ENCODE data around the gene GPR18. TPM values are rescaled to one million over a fixed set of nuclear protein-coding genes. Genes with fewer than 3 reads are reported as not detected.

Gene GPR18
- total RNA-seq, 2 experiments from 2014 or later: 16.9 to 17.6 TPM

DNA sequence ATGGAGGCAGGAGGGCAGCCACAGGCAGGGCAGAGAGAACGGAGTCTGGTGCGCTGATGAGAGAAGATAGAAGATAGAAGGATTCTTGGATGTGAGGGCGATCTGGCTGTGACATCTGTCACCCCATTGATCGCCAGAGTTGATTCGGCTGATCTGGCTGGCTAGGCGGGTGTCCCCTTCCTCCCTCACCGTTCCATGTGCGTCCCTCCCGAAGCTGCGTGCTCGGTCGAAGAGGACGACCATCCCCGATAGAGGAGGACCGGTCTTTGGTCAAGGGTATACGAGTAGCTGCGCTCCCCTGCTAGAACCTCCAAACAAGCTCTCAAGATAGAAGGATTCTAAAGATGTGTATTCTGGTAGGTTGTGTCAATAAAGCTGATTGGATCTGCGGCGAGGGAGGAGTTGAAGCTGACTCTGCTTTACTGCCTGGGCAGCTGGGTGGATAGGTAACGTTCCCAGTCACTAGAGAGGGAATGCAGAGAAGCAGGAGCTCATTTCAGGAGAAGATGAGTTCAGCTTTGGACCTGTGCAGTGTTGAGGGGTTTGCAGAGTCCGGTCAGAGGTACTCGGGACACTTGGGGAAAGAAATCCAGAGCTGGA, 52.5 kb downstream of the GPR18 start:
- Mint-ChIP-seq H3K27me3 (no peaks in the 10 kb centered on the region), H3K4me1 (peaks cover 70% of the 10 kb centered on the region)

More for the DNA sequence above, 52.5 kb downstream of the GPR18 start:
- no peak for DNase-seq
- Mint-ChIP-seq H3K36me3 (peaks cover 66% of the 10 kb centered on the region), H3K27ac (peak overlapping the region; percentile 89), H3K9me3 (no peaks in the 10 kb centered on the region), H3K4me3 (peak overlapping the region; percentile 78)

Other genes starting within 250 kb of the GPR18 start
- 10 to 100 TPM; 56.0 to 59.0 TPM for gene UBAC2, start 57.5 kb downstream of the GPR18 start, total RNA-seq
- 1 to 10 TPM; 4.3 to 4.5 TPM for gene GPR183, start 49.0 kb upstream of the GPR18 start, total RNA-seq
- 10 to 100 TPM; 61.8 to 62.4 TPM for gene TM9SF2, start 243.1 kb upstream of the GPR18 start, total RNA-seq